HCEC 1CT (cell line): ENCODE measurements around the gene FAM184A.

Experiments
- DNase-seq: peaks from one replicate; pipeline ENCODE4 v3.0.0-alpha.2; 2017

The FAM184A gene

GRCh38 chr6:118952683-118953082 is 125.8 kb downstream of the FAM184A start:
- DNase-seq: no peak

- no peak for DNase-seq
Measured at GRCh38 chr6:118945217-118945616, 133.2 kb downstream of the FAM184A start.

- DNase-seq: no peak
Measured at GRCh38 chr6:118940770-118941169, 137.7 kb downstream of the FAM184A start.

GRCh38 chr6:118939683-118940082 is 138.8 kb downstream of the FAM184A start:
- no peak for DNase-seq

GRCh38 chr6:118935978-118936703 is 142.3 kb downstream of the FAM184A start:
- DNase-seq: no peak

GRCh38 chr6:118935331-118935668 is 143.2 kb downstream of the FAM184A start:
- no peak for DNase-seq

- DNase-seq: peak; percentile 87
Measured at GRCh38 chr6:118934461-118935330, 143.8 kb downstream of the FAM184A start, which contains the start of gene MCM9. Gene MCM9, minus strand, starts transcription at chr6:118935159. Its CDS starts 3,436 bp downstream, at chr6:118931723.

- DNase-seq: no peak
Measured at GRCh38 chr6:118933855-118934460, 144.5 kb downstream of the FAM184A start.

- peak; percentile 3 for DNase-seq
Measured at GRCh38 chr6:118932421-118932820, 146.0 kb downstream of the FAM184A start.

GRCh38 chr6:118931436-118931835 is 147.0 kb downstream of the FAM184A start:
- DNase-seq: no peak

- DNase-seq: peak; percentile 1
Measured at GRCh38 chr6:118930680-118931079, 147.8 kb downstream of the FAM184A start.

GRCh38 chr6:118923035-118923434 is 155.4 kb downstream of the FAM184A start:
- no peak for DNase-seq

GRCh38 chr6:118921084-118921483 is 157.4 kb downstream of the FAM184A start:
- DNase-seq: no peak

- DNase-seq: no peak
Measured at GRCh38 chr6:118918329-118918725, 160.1 kb downstream of the FAM184A start.

GRCh38 chr6:118917546-118918328 is 160.7 kb downstream of the FAM184A start:
- no peak for DNase-seq

- DNase-seq: no peak
Measured at GRCh38 chr6:118914598-118914997, 163.9 kb downstream of the FAM184A start.

- DNase-seq: no peak
Measured at GRCh38 chr6:118913161-118913560, 165.3 kb downstream of the FAM184A start.

- DNase-seq: no peak
Measured at GRCh38 chr6:118912646-118913045, 165.8 kb downstream of the FAM184A start.
